Prostate gland (tissue), 2 donors: Measurements from ENCODE around the gene SLC25A12.

Experiments used
- POLR2A ChIP-seq: fragments of 450-650 bp; IDR thresholded peaks from one replicate; pipeline ENCODE4 v1.6.1; 2016; ENCODE audit warnings: antibody characterized with exemption, mild to moderate bottlenecking
- TF ChIP-seq, protein P1 (sequence below), 4 experiments: fragments of 200-600 bp in 2 of 4; fragments of 450-650 bp in 2 of 4; sonication (generic) in 2 of 4; IDR thresholded peaks; 1 replicate in 3 of 4; 2 replicates in 1 of 4; pipeline ENCODE4 v1.5.1; 2016 to 2019; ENCODE audit warnings: antibody characterized with exemption in 4 of 4, mild to moderate bottlenecking in 2 of 4, moderate library complexity in 2 of 4

DNA sequence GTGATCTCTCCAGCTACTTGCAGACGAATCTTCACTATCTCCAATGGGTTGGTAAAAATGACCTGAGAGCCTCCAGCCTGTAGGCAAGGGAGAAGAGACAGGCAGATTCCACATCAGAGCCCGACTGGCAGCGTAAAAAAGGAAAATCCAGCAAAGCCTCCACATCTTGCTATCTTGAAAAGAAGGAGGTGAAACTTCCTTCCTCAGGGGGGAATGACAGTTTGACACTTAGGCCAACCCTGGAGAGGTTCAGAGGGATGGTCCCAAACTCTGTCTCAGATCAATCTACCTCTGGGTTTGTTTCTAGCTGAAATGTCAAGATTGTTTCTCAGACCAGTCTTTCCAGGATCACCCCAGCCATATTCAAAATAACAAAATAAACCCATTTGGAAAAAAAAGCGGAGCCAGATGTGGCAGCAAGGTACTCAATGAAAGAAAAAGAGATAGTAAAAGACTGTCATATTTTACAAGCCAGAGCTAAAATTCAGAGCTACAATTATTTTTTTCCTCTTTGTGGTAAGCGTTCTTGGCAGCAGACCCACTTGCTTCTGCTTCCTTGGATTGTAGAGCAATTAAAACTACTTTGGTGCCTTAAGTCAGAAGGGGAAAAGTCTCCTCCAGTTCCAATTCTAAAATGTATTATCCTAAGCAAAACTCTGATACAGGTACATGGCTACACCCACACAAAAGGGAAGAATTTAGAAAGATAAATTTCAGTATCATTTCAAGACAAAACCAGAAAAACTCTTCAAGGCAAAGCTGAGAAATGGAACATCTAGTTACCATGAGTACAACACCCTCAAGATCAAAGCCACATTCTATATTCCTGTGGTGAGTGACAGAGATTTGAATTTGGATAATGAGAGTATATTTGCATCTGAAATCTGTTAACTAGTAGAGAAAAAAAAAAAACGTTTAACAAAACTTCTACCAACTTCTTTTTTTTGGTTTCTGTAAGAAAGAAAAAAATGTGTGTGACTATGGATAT, 100.1 kb downstream of the SLC25A12 start:
- TF ChIP-seq, protein P1, sequence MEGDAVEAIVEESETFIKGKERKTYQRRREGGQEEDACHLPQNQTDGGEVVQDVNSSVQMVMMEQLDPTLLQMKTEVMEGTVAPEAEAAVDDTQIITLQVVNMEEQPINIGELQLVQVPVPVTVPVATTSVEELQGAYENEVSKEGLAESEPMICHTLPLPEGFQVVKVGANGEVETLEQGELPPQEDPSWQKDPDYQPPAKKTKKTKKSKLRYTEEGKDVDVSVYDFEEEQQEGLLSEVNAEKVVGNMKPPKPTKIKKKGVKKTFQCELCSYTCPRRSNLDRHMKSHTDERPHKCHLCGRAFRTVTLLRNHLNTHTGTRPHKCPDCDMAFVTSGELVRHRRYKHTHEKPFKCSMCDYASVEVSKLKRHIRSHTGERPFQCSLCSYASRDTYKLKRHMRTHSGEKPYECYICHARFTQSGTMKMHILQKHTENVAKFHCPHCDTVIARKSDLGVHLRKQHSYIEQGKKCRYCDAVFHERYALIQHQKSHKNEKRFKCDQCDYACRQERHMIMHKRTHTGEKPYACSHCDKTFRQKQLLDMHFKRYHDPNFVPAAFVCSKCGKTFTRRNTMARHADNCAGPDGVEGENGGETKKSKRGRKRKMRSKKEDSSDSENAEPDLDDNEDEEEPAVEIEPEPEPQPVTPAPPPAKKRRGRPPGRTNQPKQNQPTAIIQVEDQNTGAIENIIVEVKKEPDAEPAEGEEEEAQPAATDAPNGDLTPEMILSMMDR (IDR thresholded peaks at IDR 0.05) = no peak
- no peak for TF ChIP-seq POLR2A
